HAP-1 (cell line): Measurements from ENCODE around the gene FDPS.
"Not testable (repeated sequence)": the region's sequence is repeated elsewhere in the genome, so short reads cannot be mapped to it uniquely, and the experiment has no call there.

Experiments used
- DNase-seq, 2 experiments: peaks; one replicate each; pipeline ENCODE4 v3.0.0-alpha.2; 2016 to 2020; ENCODE audit warnings: low spot score in 2 of 2
- H3K27me3 ChIP-seq: fragments of 250-450 bp; sonication (Bioruptor Pico); 2 replicates; pipeline ENCODE4 v1.5.1; 2020; ENCODE audit warnings: low read depth, mild to moderate bottlenecking, moderate library complexity
- H3K36me3 ChIP-seq: fragments of 250-450 bp; sonication (Bioruptor Pico); replicated peaks from 2 replicates; pipeline ENCODE4 v1.5.1; 2020; ENCODE audit warnings: mild to moderate bottlenecking
- H3K4me1 ChIP-seq: fragments of 250-450 bp; sonication (Bioruptor Pico); 2 replicates; pipeline ENCODE4 v1.5.1; 2020; ENCODE audit warnings: mild to moderate bottlenecking
- H3K4me3 ChIP-seq: fragments of 250-450 bp; sonication (Bioruptor Pico); 2 replicates; pipeline ENCODE4 v1.5.1; 2020; ENCODE audit warnings: mild to moderate bottlenecking, moderate library complexity
- H3K9me3 ChIP-seq: fragments of 250-450 bp; sonication (Bioruptor Pico); 2 replicates; pipeline ENCODE4 v1.5.1; 2020; ENCODE audit warnings: mild to moderate bottlenecking, moderate library complexity
- in situ Hi-C: fragments of 300-500 bp; cut with MboI; formaldehyde crosslinking; loops from 3 replicates; pipeline ENCODE4 v1.14.3; 2020; ENCODE audit warnings: low sequenced_read_pairs, inconsistent platforms, mixed read lengths

FDPS gene

DNA sequence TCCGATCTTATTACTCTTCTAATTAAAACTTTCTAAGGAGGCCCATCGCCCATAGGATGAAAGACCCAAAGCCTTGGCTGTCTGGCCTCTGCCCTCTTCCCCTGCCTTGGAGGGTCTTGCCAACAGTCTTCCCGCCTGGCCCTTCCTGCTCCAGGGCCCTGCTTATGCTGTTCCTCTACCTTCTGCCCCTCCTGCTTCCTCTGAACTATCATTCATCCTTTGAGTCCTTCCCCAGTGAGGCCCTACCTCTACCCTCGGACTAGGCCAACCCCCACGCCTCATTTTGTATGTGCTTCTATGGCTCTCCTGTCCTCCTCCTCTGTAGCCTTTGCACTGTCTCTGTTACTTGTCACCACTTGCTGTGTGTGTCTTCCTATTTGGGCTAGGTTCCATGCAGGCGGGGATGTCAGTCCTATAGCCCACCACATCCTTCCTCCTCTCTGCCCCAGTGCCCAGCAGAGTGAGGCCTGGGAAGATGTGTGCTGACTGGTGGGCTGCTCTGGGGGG is 17.4 kb downstream of the FDPS start:
- peaks cover 9% of the 10 kb centered on the region; the same call in 1 of the 2 replicates for H3K4me1 ChIP-seq
- H3K27me3 ChIP-seq, result no peaks in the 10 kb centered on the region
- no peak for DNase-seq
- no peaks in the 10 kb centered on the region for H3K9me3 ChIP-seq
- peaks cover 55% of the 10 kb centered on the region for H3K36me3 ChIP-seq
- in situ Hi-C loops, result no loop called here
- H3K4me3 ChIP-seq, result no peak overlapping the region

DNA sequence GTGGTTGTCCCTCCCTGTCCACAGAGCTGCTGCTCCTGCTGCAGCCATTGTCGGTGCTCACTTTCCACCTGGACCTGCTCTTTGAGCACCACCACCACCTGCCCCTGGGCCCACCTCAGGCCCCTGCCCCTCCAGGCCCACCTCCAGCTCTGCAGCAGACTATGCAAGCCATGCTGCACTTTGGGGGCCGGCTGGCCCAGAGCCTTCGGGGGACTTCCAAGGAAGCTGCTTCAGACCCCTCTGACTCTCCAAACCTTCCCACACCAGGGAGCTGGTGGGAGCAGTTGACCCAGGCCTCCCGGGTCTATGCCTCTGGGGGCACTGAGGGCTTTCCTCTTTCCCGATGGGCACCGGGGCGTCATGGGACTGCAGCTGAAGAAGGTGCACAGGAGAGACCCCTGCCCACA is 18.0 kb downstream of the FDPS start:
- Histone ChIP-seq H3K9me3 (no peaks in the 10 kb centered on the region), H3K4me3 (no peak overlapping the region), H3K4me1 (peaks cover 9% of the 10 kb centered on the region; the same call in 1 of the 2 replicates), H3K36me3 (peaks cover 53% of the 10 kb centered on the region), H3K27me3 (no peaks in the 10 kb centered on the region)
- DNase-seq, result no peak
- in situ Hi-C loops, result no loop called here

DNA sequence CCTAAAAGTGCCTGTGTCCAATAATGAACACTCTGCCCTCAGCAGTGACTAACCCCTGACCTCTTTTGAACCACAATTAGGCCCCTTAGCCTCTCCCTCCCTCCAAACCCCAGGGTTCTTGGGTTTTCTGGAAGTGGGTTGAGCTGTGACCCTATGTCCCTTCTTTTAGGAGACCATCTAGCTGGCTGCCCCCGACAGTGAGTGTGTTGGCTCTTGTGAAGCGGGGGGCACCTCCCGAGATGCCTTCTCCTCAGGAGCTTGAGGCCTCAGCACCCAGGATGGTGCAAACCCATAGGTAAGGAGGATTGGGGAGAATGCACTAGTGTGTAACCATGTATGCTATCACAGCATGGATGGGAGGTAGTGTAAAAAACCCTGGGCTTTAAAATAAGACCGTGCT is 19.3 kb downstream of the FDPS start:
- no peak for DNase-seq
- H3K36me3 ChIP-seq, result peaks cover 51% of the 10 kb centered on the region
- no peaks in the 10 kb centered on the region for H3K9me3 ChIP-seq
- in situ Hi-C loops, result no loop called here
- H3K4me1 ChIP-seq, result no peaks in the 10 kb centered on the region; the same call in 1 of the 2 replicates
- no peak overlapping the region for H3K4me3 ChIP-seq
- no peaks in the 10 kb centered on the region for H3K27me3 ChIP-seq

DNA sequence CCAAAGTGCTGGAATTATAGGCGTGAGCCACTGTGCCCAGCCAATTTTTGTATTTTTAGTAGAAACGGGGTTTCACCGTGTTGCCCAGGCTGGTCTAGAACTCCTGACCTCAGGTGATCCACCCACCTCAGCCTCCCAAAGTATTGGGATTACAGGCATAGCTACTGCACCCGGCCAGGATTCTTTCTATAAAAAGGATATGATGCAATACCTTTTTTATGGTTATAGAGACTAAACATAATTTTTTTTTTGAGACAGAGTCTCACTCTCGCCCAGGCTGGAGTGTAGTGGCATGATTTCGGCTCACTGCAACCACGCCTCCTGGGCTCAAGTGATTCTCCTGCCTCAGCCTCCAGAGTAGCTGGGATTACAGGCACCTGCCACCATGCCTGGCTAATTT is 20.2 kb downstream of the FDPS start:
- H3K4me1 ChIP-seq, H3K4me3 ChIP-seq, in situ Hi-C loops, H3K9me3 ChIP-seq, H3K27me3 ChIP-seq, DNase-seq: not testable (repeated sequence)
- H3K36me3 ChIP-seq, result peaks cover 60% of the 10 kb centered on the region

DNA sequence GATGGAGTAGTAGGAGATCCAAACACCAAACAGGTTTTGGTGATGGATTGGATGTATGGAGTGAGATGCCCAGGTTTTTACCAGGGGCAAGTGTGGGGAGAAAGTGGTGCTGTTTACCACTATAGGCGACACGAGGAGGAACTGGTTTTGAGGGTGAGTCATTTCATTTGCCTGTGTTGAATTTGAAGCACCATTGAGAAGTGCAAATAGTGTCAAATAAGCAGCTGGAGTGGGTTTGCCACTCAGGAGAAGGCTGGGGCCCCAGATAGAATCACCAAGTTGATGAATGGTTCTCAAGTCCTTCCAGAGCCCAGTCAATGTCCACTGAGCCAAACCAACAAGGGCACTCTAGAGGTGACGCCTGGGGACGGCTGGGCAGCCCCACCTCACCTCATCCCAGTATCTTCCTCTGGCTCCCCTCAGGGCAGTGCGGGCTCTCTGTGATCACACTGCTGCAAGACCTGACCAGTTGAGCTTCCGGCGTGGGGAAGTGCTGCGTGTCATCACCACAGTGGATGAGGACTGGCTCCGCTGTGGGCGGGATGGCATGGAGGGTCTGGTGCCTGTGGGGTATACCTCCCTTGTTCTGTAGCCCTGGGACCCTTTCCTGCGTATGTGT is 21.4 kb downstream of the FDPS start:
- no peaks in the 10 kb centered on the region for H3K27me3 ChIP-seq
- in situ Hi-C loops, result no loop called here
- no peaks in the 10 kb centered on the region; the same call in 1 of the 2 replicates for H3K4me1 ChIP-seq
- DNase-seq, result no peak
- no peak overlapping the region for H3K4me3 ChIP-seq
- H3K36me3 ChIP-seq, result peaks cover 60% of the 10 kb centered on the region
- H3K9me3 ChIP-seq, result no peaks in the 10 kb centered on the region

DNA sequence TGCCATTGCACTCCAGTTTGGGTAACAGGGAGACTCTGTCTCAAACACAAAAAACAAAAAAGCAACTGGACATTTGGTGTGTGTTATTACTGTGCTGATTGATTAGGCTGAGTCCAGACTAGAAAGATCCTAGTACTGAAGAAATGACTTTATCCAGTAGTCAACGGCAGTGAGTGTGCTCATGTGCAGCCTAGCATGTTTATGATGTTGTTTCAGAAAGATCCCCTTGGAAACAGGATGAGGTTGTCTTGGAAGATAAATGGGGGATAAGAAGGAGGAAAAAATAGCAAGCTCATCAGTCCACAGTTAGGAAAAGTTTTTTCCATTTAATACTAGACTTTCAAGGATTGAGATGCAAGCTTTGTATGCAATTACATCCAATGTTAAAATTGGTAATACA is 26.3 kb downstream of the FDPS start:
- Histone ChIP-seq H3K36me3 (peaks cover 64% of the 10 kb centered on the region), H3K4me3 (no peak overlapping the region), H3K27me3 (no peaks in the 10 kb centered on the region), H3K4me1 (no peaks in the 10 kb centered on the region), H3K9me3 (no peaks in the 10 kb centered on the region)
- DNase-seq, result no peak
- in situ Hi-C loops, result no loop called here

DNA sequence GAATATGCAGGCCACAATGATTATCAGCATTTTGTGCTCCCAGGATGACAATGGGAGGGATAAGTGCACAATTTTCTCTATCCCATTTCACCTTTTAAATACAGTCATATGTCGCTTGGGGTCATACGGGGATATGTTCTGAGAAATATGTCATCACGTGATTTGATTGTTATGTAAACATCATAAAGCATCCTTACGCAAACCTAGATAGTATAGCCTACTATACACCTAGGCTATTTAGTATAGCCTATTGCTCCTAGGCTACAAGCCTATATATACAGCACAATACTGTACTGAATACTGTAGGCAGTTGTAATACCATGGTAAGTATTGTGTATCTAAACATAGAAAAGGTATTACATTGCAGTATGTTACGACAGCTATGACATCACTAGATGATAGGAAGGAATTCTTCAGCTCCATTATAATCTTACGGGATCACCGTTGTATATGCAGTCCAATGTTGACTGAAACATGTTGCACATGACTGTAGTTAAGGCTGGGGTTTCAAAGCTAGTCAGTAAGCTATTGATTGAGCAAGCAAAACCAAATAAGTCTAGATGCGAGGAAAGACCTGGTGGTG is 30.9 kb downstream of the FDPS start:
- H3K9me3 ChIP-seq, result no peaks in the 10 kb centered on the region
- no peak overlapping the region for H3K4me3 ChIP-seq
- H3K27me3 ChIP-seq, result no peaks in the 10 kb centered on the region
- H3K4me1 ChIP-seq, result no peaks in the 10 kb centered on the region
- DNase-seq, result no peak
- in situ Hi-C loops, result no loop called here
- peaks cover 65% of the 10 kb centered on the region for H3K36me3 ChIP-seq

DNA sequence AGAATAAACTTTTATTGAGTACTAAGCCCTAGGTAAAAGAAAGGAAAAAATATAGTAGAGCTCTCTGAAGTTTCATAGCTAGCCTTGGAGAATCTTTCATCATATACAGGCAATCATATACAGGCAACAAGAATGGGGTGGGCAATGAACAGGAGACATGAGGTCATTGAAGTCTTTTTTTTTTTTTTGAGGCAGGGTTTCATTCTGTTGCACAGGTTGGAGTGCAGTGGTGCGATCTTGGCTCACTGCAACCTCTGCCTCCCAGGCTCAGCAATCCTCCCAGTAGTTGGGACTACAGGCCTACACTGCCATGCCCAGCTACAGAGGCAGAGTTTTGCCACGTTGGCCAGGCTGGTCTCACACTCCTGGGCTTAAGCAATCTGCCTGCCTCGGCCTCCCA is 34.2 kb downstream of the FDPS start:
- peaks cover 66% of the 10 kb centered on the region for H3K36me3 ChIP-seq

DNA sequence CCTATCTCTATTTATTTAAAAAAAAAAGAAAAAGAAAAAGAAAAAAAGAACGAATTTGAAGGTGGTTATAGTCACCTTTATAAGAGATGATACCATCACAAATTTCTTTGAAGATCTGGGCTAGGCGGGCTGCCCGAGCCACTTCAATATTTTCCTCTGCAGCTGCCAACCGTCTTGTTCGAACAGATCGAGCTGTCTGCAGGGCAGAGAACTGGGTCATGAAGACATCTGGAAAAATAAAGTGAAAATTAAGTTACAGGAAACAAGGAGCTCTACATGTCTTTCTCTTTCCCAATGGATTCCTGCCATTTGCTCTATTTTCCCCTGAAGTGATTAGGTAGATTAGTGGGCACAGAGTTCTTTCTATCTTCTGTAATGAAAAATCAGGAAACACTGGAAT is 44.0 kb downstream of the FDPS start:
- DNase-seq, result no peak
- Histone ChIP-seq H3K9me3 (no peaks in the 10 kb centered on the region), H3K36me3 (peaks cover 59% of the 10 kb centered on the region), H3K4me3 (no peak overlapping the region), H3K27me3 (no peaks in the 10 kb centered on the region), H3K4me1 (no peaks in the 10 kb centered on the region)
- in situ Hi-C loops, result no loop called here

More for the DNA sequence above, 34.2 kb downstream of the FDPS start:
- no peak for DNase-seq
- Histone ChIP-seq H3K9me3 (no peaks in the 10 kb centered on the region), H3K4me1 (no peaks in the 10 kb centered on the region), H3K27me3 (no peaks in the 10 kb centered on the region), H3K4me3 (no peak overlapping the region)
- in situ Hi-C loops, result no loop called here

DNA sequence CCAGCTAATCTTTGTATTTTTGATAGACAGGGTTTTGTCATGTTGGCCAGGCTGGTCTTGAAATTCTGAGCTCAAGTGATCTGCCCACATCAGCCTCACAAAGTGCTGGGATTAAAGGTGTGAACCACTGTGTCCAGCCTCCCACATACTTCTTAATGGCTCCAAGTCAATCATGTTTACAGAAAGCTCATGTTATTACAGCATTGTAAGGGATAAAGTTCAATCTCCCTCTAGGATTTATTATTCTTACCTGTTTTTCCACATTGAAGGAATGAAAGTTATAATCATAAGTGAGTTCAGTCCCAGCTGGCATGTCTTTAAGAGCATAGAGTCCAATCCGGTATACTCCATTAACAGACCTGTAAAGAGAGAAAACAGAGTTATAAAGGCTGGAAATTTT is 51.4 kb downstream of the FDPS start:
- Histone ChIP-seq H3K4me1 (no peaks in the 10 kb centered on the region), H3K27me3 (no peaks in the 10 kb centered on the region), H3K9me3 (no peaks in the 10 kb centered on the region), H3K4me3 (no peak overlapping the region), H3K36me3 (peaks cover 27% of the 10 kb centered on the region)
- in situ Hi-C loops, result no loop called here
- no peak for DNase-seq
